Activated CD4-positive, alpha-beta T cell treated with anti-CD3 and anti-CD28 coated beads for 48 hours (primary cell): Measurements from ENCODE around the gene BIVM.

Experiments
- DNase-seq: peaks from one replicate; pipeline ENCODE4 v3.0.0-alpha.2; 2020

Gene BIVM

DNA sequence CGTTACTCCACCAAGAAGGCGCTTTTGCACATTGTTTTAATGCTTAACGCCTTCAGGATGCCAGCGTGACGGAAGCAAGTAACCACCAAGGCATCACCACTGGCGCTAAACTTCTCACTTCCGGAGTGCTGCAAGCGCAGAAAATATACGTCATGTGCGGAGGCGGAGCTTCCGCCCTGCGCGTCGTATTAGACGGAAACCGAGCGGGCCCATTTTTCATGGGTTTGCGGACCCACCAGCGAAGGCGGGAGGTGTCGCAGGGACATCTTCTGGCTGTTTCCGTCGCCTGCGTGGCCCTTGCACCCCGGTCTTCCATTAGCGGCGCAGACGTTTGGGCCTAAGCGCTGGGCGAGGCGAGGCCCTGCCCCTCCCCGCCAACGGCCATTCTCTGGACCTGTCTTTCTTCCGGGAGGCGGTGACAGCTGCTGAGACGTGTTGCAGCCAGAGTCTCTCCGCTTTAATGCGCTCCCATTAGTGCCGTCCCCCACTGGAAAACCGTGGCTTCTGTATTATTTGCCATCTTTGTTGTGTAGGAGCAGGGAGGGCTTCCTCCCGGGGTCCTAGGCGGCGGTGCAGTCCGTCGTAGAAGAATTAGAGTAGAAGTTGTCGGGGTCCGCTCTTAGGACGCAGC is 46.8 kb downstream of the BIVM start, which contains the start of gene ERCC5:
Gene ERCC5, plus strand, starts transcription at position 403 of the 631 bp plus-strand sequence. CDS start 235 bp downstream, outside the sequence.
- peak; percentile 97 for DNase-seq

DNA sequence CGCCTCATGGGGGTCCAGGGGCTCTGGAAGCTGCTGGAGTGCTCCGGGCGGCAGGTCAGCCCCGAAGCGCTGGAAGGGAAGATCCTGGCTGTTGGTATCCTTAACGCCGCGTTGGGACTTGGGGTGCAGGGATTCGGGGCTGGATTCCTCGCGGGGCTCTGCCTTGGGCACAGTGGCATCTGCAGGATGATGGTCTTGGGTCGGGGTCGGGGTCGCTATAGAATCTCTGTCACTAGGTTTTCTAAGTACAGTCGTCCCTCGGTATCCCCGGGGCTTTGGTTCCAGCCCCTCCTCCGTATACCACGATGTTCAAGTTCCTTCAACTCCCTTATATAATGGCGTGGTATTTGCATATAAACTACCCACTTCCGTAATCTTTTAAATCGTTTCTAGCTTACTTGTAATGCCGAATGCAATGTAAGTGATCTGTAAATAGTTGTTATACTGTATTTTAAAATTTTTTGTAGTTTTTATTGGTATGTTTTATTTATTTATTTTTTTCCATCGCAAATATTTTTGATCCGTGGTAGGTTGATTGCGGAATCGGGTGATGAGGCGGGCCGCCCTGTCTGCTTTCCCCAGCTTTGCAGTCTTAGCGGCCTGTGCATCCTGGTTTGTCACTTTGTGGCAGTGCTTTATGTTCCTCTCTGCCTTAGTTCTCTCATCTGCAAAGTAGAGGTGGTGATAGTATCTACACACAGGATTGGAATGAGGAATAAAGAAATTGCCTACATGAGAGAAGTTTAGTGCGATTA is 47.5 kb downstream of the BIVM start:
- DNase-seq, result peak; percentile 62

DNA sequence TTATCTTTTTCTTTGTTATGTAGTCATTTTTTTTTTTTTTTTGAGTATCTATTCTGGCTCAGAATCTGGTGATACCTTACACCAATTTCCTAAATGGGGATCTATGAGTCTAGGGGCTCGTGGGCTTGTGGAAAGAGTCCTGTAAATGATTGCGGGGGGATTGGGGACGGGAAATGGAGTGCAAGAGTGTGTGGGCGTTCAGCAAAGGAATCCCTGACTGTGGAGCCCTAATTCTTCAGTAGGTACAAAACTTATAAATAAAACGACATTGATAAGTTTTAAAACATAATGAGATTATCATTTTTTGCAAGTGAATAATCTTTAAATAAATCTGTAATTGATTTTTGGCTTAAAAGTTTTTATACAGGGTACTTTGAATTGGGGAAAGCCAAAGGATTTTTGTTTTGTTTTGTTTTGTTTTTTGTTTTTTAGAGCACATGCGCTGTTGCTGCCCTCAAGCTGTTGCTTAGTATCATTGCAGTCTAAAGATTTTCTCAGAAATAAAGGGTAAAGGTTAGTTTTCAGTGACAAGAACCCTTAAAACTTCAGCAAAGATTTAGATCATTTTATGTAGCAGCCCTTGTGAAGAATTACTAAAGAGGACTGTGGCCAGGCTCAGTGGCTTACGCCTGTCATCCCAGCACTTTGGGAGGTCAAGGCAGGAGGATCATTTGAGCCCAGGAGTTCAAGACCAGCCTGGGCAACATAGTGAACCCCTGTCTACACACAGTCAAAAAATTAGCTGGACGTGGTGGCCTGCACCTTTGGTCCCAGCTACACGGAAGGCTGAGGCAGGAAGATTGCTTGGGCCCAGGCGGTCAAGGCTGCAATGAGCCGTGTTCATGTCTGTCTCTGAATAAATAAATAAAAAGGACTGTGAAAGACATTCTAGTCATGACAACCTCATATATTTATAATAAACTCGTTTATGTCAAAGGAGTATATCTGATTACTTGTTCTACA is 48.6 kb downstream of the BIVM start:
- DNase-seq, result no peak

DNA sequence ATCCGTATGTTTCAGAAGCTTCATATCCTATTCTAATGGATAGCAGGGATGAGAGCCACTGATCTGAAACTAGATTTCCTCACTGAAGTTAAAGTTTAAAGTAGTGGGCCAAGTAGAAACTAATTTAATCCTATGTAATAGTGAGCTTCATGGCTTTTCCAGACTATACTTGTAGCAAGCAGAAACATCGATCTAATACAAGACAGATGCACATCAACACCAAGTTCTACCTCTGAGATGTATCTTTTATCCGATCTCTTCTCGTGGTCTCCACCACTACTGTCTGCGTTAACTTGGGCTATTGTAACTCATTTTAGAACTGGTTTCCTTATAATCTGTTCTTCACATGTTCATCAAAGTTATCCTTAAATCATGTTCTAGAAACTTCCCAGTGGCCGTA is 50.0 kb downstream of the BIVM start:
- no peak for DNase-seq

DNA sequence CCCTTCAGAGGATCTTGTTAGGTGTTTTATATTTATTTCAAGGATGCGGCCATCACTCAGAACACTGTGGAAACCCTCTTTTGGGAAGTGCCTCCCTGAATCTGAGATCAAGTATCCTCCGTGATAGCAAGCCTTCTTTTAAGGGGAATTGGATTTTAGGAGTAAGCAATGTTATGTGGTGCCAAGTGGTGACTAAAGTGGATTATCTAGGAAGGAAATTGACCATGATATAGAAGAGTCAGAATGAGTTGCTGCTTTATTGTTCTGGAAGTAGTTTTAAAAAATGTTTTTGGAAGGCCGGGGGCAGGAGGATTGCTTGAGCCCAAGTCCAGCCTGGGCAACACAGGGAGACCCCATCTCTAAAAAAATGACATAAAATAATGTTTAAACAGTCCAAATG is 53.6 kb downstream of the BIVM start:
- DNase-seq, result no peak

DNA sequence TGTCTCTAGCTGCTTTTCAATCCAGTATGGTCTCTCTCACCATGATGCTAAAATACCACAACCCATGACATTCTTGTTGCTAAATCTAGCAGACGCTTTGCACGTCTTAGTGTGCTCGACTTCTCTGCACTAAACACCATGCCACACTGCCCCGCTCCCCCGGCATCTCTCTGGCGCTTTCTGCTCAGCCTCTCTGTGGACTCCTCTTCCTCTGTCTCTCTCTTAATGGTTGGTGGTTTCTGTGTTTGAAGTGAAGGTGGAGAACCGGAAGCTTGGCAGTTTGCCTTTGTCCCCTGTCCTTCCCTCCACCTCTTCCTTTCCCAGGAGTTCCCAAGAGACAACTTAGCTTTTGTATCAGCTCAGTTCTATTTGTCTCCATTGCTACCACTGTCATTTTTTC is 55.8 kb downstream of the BIVM start:
- no peak for DNase-seq

DNA sequence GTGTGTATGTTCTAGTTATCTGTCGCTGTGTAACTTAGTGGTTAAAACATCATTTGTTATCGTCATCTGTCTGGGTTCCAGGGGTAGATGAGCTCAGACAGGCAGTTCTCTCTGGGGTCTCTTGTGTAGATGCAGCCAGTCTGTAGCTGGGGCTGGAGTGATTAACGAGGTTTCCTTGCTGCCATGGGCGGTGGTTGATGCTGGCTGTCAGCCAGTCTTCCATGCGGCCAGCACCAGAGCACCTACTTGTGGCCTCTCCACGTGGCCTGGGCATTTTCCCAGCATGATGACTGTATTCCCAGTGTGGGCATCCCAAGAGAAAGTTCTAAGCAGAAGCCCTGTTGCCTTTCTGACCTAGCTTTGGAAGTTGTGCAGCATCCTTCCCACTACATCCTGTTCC is 57.6 kb downstream of the BIVM start:
- DNase-seq, result no peak

DNA sequence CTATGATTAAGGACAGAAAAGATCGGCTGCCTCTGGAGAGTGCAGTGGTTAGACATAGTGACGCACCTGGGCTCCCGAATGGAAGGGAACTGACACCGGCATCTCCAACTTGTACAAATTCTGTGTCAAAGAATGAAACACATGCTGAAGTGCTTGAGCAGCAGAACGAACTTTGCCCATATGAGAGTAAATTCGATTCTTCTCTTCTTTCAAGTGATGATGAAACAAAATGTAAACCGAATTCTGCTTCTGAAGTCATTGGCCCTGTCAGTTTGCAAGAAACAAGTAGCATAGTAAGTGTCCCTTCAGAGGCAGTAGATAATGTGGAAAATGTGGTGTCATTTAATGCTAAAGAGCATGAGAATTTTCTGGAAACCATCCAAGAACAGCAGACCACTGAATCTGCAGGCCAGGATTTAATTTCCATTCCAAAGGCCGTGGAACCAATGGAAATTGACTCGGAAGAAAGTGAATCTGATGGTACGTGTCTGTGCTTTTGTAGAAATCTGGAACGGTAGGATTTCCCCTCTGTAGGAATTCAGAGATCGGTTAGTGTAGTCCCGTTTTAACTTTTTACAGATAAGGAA is 63.8 kb downstream of the BIVM start:
- DNase-seq, result no peak

DNA sequence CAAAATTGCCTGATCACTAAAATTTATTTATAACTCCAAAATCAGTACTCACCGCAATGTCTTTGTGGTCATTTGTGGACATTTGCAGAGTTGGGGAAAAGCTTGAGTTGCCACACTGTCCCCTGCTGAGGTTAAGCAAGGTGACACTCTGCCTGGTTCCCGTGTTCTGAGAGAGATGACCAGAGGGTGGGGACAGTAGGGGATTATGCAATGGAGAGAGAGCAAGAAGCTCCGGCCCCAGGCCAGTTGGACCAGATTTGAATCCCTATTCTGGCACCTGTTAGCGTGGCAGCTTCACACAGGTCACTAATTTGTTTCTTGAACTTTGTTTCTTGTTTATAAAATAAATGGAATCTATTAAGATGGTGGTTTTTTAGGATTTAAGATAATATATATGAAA is 64.7 kb downstream of the BIVM start:
- no peak for DNase-seq

DNA sequence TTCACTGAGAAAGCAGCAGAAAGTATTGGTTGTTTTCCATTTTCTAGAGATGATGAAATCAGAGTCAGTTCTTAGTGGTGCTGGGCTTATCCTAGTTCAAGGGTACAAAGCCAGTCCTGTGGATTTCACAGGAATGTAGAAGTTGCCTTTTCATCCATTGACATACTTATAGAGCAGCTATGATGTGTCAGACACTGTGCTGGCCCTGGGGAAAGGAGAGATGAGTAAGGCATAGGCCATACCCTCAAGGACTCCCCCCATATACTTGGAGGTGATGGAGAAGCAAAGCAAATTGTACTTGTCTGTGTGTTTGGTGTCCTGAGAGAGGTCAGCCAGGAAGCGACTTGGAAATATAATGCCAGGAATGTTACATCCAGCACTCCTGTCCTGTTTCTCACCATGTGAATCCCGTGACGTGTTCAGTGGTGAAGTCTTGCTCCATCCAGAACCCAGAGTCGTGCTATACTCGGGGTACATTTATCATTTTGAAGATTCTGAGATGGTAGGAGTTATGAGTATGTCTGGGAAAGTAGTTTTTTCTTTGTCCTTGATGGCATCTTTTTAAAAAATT is 69.5 kb downstream of the BIVM start:
- DNase-seq, result no peak

DNA sequence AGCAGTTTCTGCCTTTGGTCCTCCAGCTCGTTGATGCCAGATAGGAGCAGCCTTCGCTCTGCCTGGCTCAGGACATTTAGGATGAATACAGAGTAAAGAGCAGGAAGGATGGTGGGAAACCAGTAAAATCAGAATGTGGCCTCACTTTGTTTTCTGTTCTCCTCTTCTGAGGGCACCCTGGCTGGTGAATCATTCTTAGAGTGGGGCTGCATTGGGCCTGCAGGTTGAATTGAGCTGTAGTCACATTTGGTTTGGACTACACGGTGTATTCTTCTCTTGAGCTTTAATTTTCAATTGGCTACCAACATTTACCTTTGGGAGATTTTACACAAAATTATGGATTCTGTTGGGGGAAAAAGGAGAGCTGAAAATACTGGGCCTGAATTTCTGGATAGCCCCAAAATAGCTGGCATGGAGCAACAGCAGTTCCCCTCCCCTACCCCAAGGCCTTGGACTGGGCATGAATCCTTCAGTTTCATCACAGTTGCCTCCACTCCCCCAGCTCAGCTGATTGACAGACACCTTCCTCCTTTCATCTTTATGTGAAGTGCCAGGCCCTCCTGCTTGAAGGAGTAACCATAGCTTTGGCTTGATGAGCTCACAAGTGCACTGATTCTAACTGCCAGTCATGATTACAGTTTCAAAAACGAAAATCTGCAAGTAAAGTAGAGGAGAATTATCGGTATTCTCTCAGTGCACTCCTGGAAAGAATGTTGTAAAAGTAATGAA is 71.2 kb downstream of the BIVM start:
- no peak for DNase-seq

DNA sequence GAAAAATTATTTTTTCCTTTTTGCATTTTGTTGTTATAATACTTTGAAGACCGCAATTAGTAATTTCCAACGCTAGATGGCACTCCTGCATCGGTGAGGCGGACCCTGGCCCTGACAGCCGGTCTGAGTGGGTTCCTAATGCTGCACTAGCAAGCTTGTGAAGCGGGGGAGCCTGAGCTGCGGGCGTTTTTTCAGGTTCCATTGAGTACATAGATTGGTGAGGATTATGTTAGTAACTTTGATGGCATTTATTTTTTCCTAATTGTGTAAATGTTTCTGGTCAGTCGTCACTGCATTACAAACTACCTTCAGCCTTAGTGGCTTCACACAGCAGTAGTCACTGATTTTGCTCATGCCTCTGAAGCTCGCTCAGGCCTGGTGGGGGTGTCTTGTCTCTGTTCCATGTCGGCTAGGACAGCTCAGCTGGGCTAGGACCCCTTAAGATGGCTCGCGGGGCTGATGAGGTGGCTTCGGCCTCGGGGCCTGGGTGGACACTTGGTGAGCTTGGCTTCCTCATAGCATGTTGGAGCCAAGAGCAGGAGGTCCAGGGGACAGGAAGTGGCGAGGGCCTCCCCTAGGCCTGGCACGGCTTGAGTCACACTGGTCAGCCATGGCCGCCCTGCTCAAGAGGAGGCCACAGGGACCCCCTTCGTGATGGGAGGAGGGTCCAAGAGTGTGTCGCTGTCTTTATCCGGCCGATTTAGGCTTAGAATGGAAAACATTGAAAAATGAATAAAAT is 71.9 kb downstream of the BIVM start:
- peak; percentile 61 for DNase-seq

DNA sequence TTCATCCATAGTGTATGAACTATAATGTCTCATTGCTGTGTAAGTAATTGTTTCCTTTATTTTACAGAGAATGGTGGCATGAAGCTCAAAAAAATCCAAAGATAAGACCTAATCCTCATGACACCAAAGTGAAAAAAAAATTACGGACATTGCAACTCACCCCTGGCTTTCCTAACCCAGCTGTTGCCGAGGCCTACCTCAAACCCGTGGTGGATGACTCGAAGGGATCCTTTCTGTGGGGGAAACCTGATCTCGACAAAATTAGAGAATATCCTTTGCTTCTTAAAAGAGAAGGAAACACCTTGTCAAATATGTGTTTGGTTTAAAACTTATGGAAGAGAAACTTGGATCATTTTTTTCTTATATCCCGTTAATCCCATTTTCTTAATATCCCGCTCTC is 73.2 kb downstream of the BIVM start:
- no peak for DNase-seq

DNA sequence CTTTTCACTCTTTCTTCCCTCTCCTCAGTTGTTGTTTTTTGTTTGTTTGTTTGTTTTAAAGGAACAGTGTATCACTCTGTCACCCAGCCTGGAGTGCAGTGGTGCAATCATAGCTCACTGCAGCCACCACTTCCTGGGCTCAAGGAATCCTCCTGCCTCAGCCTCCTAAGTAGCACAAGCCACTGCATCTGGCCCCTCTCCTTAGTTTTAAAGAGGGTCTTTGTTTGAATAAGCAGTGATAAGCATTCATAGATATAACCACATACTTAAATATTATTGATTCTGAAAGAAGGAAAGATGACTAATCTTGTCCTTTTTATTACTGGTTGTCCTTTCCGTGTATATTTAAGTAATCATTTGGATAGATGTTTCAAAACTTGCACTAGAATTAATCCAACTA is 73.6 kb downstream of the BIVM start:
- DNase-seq, result no peak

DNA sequence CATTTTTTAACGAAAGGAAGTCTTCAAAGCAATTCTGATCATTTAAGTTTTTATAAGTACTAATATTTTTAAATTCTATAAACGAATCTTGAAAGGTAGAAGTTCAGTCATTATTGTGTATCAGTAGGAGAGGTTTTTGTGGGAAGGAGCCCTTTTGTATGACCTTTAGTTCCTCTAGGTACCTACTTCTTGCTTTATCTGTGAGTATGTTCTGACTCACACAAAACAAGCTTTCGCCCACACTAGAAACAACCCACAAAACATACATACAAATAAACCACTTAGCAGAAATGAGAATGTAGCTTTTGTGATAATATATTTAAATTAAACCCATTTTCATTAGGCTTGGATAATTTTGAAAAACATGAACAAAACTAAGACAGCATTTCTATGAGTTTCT is 74.7 kb downstream of the BIVM start:
- DNase-seq, result no peak

DNA sequence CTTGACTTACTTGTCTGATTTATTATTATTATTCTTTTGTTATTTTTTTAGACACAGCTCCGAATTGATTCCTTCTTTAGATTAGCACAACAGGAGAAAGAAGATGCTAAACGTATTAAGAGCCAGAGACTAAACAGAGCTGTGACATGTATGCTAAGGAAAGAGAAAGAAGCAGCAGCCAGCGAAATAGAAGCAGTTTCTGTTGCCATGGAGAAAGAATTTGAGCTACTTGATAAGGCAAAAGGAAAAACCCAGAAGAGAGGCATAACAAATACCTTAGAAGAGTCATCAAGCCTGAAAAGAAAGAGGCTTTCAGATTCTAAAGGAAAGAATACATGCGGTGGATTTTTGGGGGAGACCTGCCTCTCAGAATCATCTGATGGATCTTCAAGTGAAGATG is 76.3 kb downstream of the BIVM start:
- no peak for DNase-seq

DNA sequence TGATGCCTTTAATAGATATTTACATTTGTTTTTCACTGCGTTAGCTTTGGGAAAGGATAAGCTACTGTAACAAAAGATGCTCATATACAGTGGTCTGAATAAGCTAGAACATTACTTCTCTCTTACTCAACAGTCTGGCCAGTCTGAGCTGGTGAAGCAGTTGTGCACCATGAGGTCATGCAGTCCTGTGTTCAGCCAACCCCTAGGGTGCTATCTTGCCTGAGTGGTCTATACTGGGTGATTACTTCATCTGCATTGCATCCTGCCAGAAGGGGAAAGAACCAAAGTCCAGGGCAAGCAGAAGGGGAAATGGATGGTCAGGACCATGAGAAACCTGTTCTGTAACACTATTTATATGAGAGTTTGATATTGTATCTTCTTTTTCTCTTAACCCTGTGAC is 78.4 kb downstream of the BIVM start:
- DNase-seq, result no peak

DNA sequence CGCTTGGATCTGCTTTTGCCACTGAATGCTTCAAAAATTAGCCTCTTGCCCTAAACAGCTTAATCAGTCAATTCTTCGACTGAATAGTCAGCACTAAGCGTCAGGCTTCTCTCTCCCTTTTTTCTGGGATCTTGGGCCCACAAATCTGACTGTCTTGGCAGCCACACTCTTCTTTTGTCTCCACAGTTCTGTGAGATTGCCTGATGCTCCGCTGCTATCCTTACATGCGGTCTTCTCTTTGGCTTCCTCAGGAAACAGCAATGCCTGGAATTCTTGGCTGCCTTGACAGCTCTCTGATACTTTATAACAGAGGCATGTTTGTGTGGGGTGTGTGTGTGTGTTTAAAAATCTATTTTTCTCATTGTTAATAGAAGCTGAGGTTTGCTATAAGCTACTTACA is 79.6 kb downstream of the BIVM start:
- no peak for DNase-seq

DNA sequence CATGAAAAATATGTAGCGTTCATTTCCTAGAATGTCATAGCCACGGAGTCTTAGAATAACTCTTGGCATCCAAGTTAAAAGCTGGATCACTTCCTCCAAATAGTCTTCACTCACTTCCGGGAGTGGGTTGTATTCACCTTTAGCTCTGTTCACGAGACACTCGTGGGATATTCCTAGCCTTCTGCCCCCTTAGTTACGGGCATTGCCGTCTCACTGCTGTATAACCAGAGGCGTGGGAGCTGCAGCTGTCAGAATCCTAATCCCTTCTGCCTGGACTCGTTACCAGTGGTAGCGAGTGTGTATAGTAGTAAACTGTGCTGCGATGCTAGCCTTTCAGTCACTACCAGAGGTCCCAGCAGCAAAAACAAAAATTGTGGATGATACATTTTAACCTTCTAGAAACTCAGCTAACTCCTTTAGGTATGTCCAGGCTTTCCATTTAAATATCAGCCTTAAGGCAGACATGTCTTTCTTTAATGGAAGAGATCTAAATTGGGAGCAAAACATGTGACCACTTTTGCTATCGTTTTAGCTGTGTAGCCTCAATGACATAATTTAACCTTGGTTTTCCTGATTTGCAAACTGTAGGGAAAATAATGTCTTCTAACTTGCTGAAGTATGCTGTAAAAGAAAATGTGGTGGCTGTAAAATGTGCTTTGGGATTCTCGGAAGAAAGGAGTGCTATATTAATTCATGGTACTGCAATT is 81.0 kb downstream of the BIVM start:
- no peak for DNase-seq

DNA sequence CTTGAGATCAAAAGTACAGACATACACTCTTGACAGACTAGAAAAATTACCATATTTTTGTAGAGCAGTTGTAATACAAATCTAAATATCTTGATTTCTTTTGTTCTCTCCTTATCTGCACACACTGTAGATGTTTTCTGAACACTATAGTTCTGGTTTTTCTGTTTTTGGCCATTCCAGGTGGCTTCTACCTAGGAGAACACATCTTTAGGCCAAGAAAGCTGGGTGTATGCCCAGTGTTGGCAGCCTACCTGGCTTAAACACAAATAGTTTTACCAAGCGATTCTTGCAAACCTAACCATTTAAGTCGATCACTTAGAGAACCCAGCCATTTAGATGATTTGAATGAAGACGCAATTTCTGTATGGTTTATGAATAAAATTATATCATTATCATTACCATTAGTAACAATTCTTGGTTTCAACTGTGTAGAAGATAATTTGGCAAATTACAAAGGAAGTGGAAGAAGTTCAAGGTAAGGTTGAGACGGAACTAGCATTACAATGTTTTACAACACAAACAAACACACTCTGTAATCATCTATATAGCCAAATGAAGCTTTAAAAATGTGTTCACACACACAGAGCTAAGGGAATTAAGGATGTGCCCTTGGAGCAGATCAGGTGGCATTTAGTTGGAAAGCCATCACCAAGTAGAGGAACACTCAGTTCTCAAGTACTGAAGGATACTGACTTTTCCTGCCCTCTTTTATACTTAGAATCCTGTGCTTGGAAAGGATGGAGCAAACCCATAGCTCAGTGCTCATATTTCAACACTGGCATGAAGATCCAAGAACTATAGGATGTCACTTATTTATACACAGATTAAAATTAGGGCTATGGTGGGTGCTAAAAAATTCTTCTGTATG is 83.1 kb downstream of the BIVM start:
- DNase-seq, result no peak
